Stimulated activated CD4-positive, alpha-beta T cell treated with anti-CD3 and anti-CD28 coated beads, Interleukin-4, amount 100 ng/mL, for 1 hour (primary cell): ENCODE measurements around the gene CARD11.

Experiments used
- DNase-seq: peaks from one replicate; pipeline ENCODE4 v3.0.0-alpha.2; 2020

The CARD11 gene

GRCh38 chr7:2864204-2864985 is 179.3 kb downstream of the CARD11 start:
- no peak for DNase-seq

DNA sequence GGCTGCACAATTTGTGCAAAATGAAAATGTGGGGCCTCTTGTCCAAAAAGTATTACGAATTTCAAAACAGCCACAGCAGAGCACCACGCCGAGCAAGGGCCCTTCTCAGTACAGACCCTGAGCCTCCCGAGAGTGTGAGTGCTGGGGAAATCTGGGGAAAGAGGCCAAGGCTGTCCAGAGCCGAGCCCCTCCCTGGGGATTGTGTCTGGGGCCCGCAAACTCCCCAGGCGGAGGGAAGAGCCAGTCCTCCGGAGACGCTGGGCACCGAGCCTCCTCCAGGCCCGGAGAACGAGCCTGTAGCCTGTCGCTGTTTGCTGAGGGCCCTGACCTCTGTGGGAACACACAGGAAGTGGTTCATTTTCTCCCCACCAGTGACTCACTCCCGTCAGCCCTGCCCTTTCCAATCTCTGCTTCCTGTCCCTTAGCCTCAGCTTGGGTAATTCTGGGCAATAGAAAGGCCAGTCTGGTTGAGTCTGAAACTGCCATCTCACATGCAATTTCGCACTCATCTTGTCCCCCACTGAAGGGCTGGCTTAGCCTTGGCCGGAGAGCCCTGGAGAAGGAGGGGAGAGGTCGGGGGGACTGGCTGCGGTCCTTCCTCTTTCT is 180.1 kb downstream of the CARD11 start:
- peak; percentile 57 for DNase-seq

DNA sequence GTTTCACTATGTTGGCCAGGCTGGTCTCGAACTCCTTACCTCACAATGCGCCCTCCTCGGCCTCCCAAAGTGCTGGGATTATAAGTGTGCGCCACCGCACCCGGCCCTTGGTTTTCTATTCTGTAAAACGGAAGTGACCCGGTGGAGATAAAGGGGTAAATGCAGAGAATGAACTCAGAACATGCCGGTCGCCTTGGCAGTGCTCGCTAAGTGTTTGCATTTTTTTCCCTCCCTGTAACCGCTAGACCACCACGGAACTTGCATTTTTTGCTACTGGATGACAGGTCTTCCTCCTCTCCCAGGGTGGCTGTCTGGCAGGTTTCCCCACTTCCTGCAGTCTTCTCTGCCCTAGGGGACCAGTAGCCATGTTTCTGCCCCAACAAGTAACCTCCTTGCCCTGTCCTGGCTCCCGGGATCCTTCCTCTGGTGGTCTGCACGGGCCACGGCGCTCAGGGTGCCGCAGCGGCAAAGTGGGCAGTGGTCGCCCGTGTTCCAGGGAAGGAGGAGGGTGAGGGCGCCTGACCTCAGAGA is 180.8 kb downstream of the CARD11 start:
- DNase-seq, result no peak

DNA sequence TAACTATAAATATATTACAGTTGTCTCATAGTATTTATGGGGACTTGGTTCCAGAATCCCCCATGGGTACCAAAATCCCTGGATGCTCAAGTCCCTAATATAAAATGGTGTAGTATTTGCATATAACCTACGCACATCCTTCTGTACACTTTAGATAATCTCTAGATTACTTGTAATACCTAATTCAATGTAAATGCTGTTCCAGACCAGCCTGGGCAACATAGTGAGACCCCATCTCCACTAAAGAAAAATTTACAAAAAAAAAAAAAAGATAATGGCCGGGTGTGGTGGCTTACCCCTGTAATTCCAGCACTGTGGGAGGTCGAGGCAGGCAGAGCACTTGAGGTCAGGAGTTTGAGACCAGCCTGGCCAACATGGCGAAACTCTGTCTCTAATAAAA is 182.2 kb downstream of the CARD11 start:
- DNase-seq, result no peak

GRCh38 chr7:2860627-2861133 is 183.0 kb downstream of the CARD11 start:
- DNase-seq, result no peak

- DNase-seq, result no peak
These were observed 183.7 kb downstream of the CARD11 start for GRCh38 chr7:2859952-2860351.

- no peak for DNase-seq
These were observed 185.0 kb downstream of the CARD11 start for GRCh38 chr7:2858621-2859020.

GRCh38 chr7:2856388-2857169 is 187.1 kb downstream of the CARD11 start:
- DNase-seq, result no peak
